ENCODE data around the gene VDR.

The VDR gene

GRCh38 chr12:47940773-47941474, 36.1 kb upstream of the VDR start:
- TF ChIP-seq CTCF (IDR thresholded peaks at IDR 0.05; ENCODE audit: low read depth, low read length), result no peak
- no peak overlapping the region for H3K4me3 ChIP-seq (ENCODE audit: low read depth, low read length)

DNA sequence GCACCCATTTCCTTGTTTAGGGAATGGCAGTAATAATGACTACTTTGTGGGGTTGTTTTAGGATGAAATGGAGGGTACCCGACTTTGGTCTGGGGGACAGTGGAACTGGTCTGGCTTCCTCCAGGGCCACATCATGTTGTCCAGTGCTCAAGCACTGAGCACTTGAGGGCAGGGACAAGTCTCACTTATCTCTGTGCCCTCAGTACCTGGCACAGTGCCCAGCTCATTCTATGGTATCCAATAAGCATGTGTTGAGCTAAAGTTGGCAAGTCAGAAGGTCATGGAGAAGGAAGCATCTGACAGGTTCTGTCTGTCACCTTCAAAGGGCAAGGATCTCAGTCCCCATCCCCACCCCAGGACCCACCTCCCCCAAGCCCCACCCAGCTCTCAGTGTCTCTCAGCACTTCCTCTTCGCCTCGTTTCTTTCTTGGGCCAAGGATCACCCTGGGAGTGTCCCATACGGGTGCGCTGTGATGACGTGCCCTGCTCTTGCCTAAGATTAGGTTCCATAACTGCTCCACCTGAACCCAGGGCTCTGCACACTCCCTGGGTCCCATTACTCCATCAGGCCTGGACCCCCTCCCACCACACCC, 34.3 kb upstream of the VDR start:
- TF ChIP-seq CTCF (IDR thresholded peaks at IDR 0.05; ENCODE audit: low read depth, low read length), result no peak
- H3K4me3 ChIP-seq (ENCODE audit: low read depth, low read length), result no peak overlapping the region

- TF ChIP-seq CTCF (IDR thresholded peaks at IDR 0.05; ENCODE audit: low read depth, low read length), result no peak
- no peak overlapping the region for H3K4me3 ChIP-seq (ENCODE audit: low read depth, low read length)
Observed at GRCh38 chr12:47938594-47938993, 33.8 kb upstream of the VDR start.

GRCh38 chr12:47938093-47938492, 33.3 kb upstream of the VDR start:
- TF ChIP-seq CTCF (IDR thresholded peaks at IDR 0.05; ENCODE audit: low read depth, low read length), result no peak
- no peak overlapping the region for H3K4me3 ChIP-seq (ENCODE audit: low read depth, low read length)

DNA sequence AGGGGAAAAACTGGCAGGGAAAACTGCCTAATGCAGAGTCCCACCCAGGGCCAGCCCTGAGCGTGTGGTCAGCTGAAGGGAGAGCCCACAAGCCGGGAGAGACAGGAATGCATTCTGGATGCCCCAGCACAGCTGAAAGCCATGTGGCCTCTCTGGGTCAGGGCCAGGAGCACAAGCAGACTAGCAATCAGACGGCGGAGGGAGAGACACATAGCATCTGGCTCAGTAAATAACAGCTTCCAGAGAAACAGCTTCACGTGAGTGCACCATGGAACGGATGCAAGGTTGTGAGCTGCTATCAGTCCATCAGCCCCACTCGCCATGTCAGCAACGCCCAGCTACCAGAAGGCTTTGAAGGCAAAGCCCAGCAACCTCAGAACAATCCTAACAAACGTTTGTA, 30.4 kb upstream of the VDR start:
- H3K4me3 ChIP-seq (ENCODE audit: low read depth, low read length), result no peak overlapping the region
- TF ChIP-seq CTCF (IDR thresholded peaks at IDR 0.05; ENCODE audit: low read depth, low read length), result no peak

DNA sequence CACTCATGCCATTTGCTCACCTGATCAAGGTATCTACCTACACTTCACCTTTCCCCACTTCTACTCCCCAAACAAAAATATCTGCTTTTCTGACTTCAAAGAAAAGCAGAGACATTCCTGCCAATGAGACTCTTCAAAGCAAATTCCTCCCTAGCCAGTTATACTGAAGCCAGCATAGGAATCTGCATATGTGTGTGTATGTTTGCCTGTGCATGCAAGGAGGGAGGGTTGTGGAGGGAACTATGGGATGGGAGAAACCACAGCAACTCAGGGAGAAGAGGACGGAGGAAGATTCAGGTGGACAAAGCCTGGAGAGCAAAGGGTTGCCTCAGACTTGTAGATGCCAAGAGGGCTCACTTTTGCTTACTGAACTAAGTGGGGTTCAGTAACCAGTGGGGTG, 26.4 kb upstream of the VDR start:
- no peak for TF ChIP-seq CTCF (IDR thresholded peaks at IDR 0.05; ENCODE audit: low read depth, low read length)
- H3K4me3 ChIP-seq (ENCODE audit: low read depth, low read length), result no peak overlapping the region

GRCh38 chr12:47930634-47931033, 25.8 kb upstream of the VDR start:
- no peak overlapping the region for H3K4me3 ChIP-seq (ENCODE audit: low read depth, low read length)
- TF ChIP-seq CTCF (IDR thresholded peaks at IDR 0.05; ENCODE audit: low read depth, low read length), result no peak

All from WI38 (cell line).